Measurements from ENCODE around the gene MMP23B. TPM values are rescaled to one million over a fixed set of nuclear protein-coding genes. Genes with fewer than 3 reads are reported as not detected.

MMP23B gene
- total RNA-seq, 1 donor = 1.3 TPM

- no peak overlapping the region for H3K4me3 ChIP-seq (ENCODE audit: low read length)
- H3K27me3 ChIP-seq (ENCODE audit: insufficient read depth, low read length) = no peaks in the 10 kb centered on the region
- H3K4me1 ChIP-seq (ENCODE audit: insufficient read depth, low read length) = peaks cover 18% of the 10 kb centered on the region
- no peaks in the 10 kb centered on the region for H3K9me3 ChIP-seq (ENCODE audit: low read depth, low read length)
These were observed 46.8 kb downstream of the MMP23B start for GRCh38 chr1:1678581-1679380.

GRCh38 chr1:1680031-1680911, 48.3 kb downstream of the MMP23B start:
- H3K9me3 ChIP-seq (ENCODE audit: low read depth, low read length) = no peaks in the 10 kb centered on the region
- H3K4me3 ChIP-seq (ENCODE audit: low read length) = no peak overlapping the region
- no peaks in the 10 kb centered on the region for H3K27me3 ChIP-seq (ENCODE audit: insufficient read depth, low read length)
- H3K4me1 ChIP-seq (ENCODE audit: insufficient read depth, low read length) = peaks cover 18% of the 10 kb centered on the region

GRCh38 chr1:1680912-1681273, 48.9 kb downstream of the MMP23B start:
- Histone ChIP-seq H3K9me3 (ENCODE audit: low read depth, low read length) (no peaks in the 10 kb centered on the region), H3K4me1 (ENCODE audit: insufficient read depth, low read length) (peaks cover 22% of the 10 kb centered on the region), H3K27me3 (ENCODE audit: insufficient read depth, low read length) (no peaks in the 10 kb centered on the region), H3K4me3 (ENCODE audit: low read length) (no peak overlapping the region)

- H3K9me3 ChIP-seq (ENCODE audit: low read depth, low read length) = no peaks in the 10 kb centered on the region
- H3K4me1 ChIP-seq (ENCODE audit: insufficient read depth, low read length) = peaks cover 24% of the 10 kb centered on the region
- H3K4me3 ChIP-seq (ENCODE audit: low read length) = no peak overlapping the region
- H3K27me3 ChIP-seq (ENCODE audit: insufficient read depth, low read length) = no peaks in the 10 kb centered on the region
These were observed 51.3 kb downstream of the MMP23B start for GRCh38 chr1:1683104-1683905.

Other genes with a start within 250 kb of the MMP23B start
- gene CCNL2, start 232.8 kb upstream of the MMP23B start, total RNA-seq = 127 TPM
- gene MRPL20, start 224.9 kb upstream of the MMP23B start, total RNA-seq = 39.5 TPM
- not detected for gene ANKRD65, start 210.9 kb upstream of the MMP23B start, total RNA-seq
- gene VWA1, start 196.5 kb upstream of the MMP23B start, total RNA-seq = 0.10 TPM
- 0.63 TPM for gene ATAD3C, start 182.5 kb upstream of the MMP23B start, total RNA-seq
- gene ATAD3B, start 160.4 kb upstream of the MMP23B start, total RNA-seq = 11.5 TPM
- gene ATAD3A, start 120.0 kb upstream of the MMP23B start, total RNA-seq = 4.9 TPM
- not detected for gene TMEM240, start 91.5 kb upstream of the MMP23B start, total RNA-seq
- 47.9 TPM for gene SSU72, start 57.3 kb upstream of the MMP23B start, total RNA-seq
- gene FNDC10, start 32.0 kb upstream of the MMP23B start, total RNA-seq = 1.2 TPM
- gene MIB2, start 16.7 kb upstream of the MMP23B start, total RNA-seq = 23.1 TPM
- 9.3 TPM for gene CDK11B, start 26.8 kb downstream of the MMP23B start, total RNA-seq
- gene SLC35E2B, start 60.6 kb downstream of the MMP23B start, total RNA-seq = 20.5 TPM
- gene CDK11A, start 92.2 kb downstream of the MMP23B start, total RNA-seq = 27.9 TPM
- 28.1 TPM for gene NADK, start 146.3 kb downstream of the MMP23B start, total RNA-seq

Data from mononuclear cell (primary cell).